KMS-11 (cell line): ENCODE results near the gene BAK1.
"Not testable (repeated sequence)": the region's sequence is repeated elsewhere in the genome, so short reads cannot be mapped to it uniquely, and the experiment has no call there.

Experiments used
- H2AFZ ChIP-seq: fragments of 200-600 bp; sonication (generic); 2 replicates; pipeline ENCODE4 v1.6.1; 2016; ENCODE audit warnings: antibody characterized with exemption, mixed run types, low read depth
- H3K27ac ChIP-seq: fragments of 200-600 bp; sonication (generic); 2 replicates; pipeline ENCODE4 v1.6.1; 2016; ENCODE audit warnings: mild to moderate bottlenecking, mixed run types
- H3K27me3 ChIP-seq: fragments of 200-600 bp; sonication (generic); 2 replicates; pipeline ENCODE4 v1.6.1; 2017; ENCODE audit warnings: mild to moderate bottlenecking, low read depth, mixed run types, moderate library complexity; ENCODE audit not compliant: insufficient read depth
- H3K36me3 ChIP-seq: fragments of 200-600 bp; sonication (generic); 2 replicates; pipeline ENCODE4 v1.6.1; 2017; ENCODE audit warnings: mild to moderate bottlenecking, mixed run types; ENCODE audit not compliant: insufficient read depth
- H3K4me1 ChIP-seq: fragments of 200-600 bp; sonication (generic); 2 replicates; pipeline ENCODE4 v1.6.1; 2016; ENCODE audit warnings: mild to moderate bottlenecking, low read depth, mixed run types; ENCODE audit not compliant: poor library complexity, severe bottlenecking
- H3K4me2 ChIP-seq: fragments of 200-600 bp; sonication (generic); 2 replicates; pipeline ENCODE4 v1.7.0; 2016; ENCODE audit warnings: mild to moderate bottlenecking, mixed run types
- H3K4me3 ChIP-seq: fragments of 200-600 bp; sonication (generic); IDR thresholded peaks from 2 replicates; pipeline ENCODE4 v1.6.1; 2017; ENCODE audit warnings: low read depth, low read length, mixed read lengths; ENCODE audit not compliant: insufficient read depth
- H3K79me2 ChIP-seq: fragments of 200-600 bp; sonication (generic); 2 replicates; pipeline ENCODE4 v1.6.1; 2016; ENCODE audit warnings: low read depth, mixed run types; ENCODE audit not compliant: insufficient read depth
- H3K9ac ChIP-seq: fragments of 200-600 bp; sonication (generic); 2 replicates; pipeline ENCODE4 v1.6.1; 2016; ENCODE audit warnings: mild to moderate bottlenecking, mixed run types
- H4K20me1 ChIP-seq: fragments of 200-600 bp; sonication (generic); 2 replicates; pipeline ENCODE4 v1.6.1; 2016; ENCODE audit warnings: mild to moderate bottlenecking, mixed run types; ENCODE audit not compliant: insufficient read depth
- CTCF ChIP-seq: fragments of 200-600 bp; sonication (generic); conservative IDR thresholded peaks from 2 replicates; pipeline ENCODE4 v1.6.1; 2017; ENCODE audit warnings: low read depth, mild to moderate bottlenecking, antibody characterized with exemption, low read length, moderate library complexity, mixed read lengths

The BAK1 gene

GRCh38 chr6:33566182-33567084 is 13.6 kb downstream of the BAK1 start:
- Histone ChIP-seq H3K4me2 (no peak overlapping the region), H3K4me1 (peaks cover 12% of the 10 kb centered on the region), H3K9ac (no peak overlapping the region), H3K27me3 (no peaks in the 10 kb centered on the region), H3K4me3 (no peak overlapping the region), H2AFZ (no peak overlapping the region), H3K79me2 (no peaks in the 10 kb centered on the region), H4K20me1 (no peaks in the 10 kb centered on the region), H3K27ac (no peak overlapping the region), H3K36me3 (no peaks in the 10 kb centered on the region)
- no peak for TF ChIP-seq CTCF

- no peaks in the 10 kb centered on the region for H3K79me2 ChIP-seq
- H3K4me3 ChIP-seq: no peak overlapping the region
- no peak overlapping the region for H3K27ac ChIP-seq
- no peaks in the 10 kb centered on the region for H3K4me1 ChIP-seq
- H3K27me3 ChIP-seq: no peaks in the 10 kb centered on the region
- H3K9ac ChIP-seq: no peak overlapping the region
- no peak overlapping the region for H3K4me2 ChIP-seq
- H4K20me1 ChIP-seq: no peaks in the 10 kb centered on the region
- TF ChIP-seq CTCF: no peak
- H2AFZ ChIP-seq: no peak overlapping the region
- no peaks in the 10 kb centered on the region for H3K36me3 ChIP-seq
Measured at GRCh38 chr6:33558801-33559200, 21.3 kb downstream of the BAK1 start.

- no peaks in the 10 kb centered on the region for H3K4me1 ChIP-seq
- H3K9ac ChIP-seq: no peak overlapping the region
- no peaks in the 10 kb centered on the region for H3K36me3 ChIP-seq
Measured at GRCh38 chr6:33557376-33557775, 22.7 kb downstream of the BAK1 start.

GRCh38 chr6:33552883-33553282 is 27.2 kb downstream of the BAK1 start:
- H3K4me1 ChIP-seq, H3K9ac ChIP-seq, H4K20me1 ChIP-seq, H2AFZ ChIP-seq, H3K27ac ChIP-seq, H3K27me3 ChIP-seq, H3K79me2 ChIP-seq, H3K4me3 ChIP-seq, H3K4me2 ChIP-seq, H3K36me3 ChIP-seq: not testable (repeated sequence)

More at GRCh38 chr6:33557376-33557775, 22.7 kb downstream of the BAK1 start:
- no peaks in the 10 kb centered on the region for H3K79me2 ChIP-seq
- H3K27ac ChIP-seq: no peak overlapping the region
- H3K4me2 ChIP-seq: no peak overlapping the region
- TF ChIP-seq CTCF: no peak
- H4K20me1 ChIP-seq: no peaks in the 10 kb centered on the region
- H3K27me3 ChIP-seq: no peaks in the 10 kb centered on the region
- no peak overlapping the region for H2AFZ ChIP-seq
- no peak overlapping the region for H3K4me3 ChIP-seq

- H3K79me2 ChIP-seq: no peaks in the 10 kb centered on the region
- no peaks in the 10 kb centered on the region for H4K20me1 ChIP-seq
- H2AFZ ChIP-seq: no peak overlapping the region
- no peak for TF ChIP-seq CTCF
- H3K4me3 ChIP-seq: no peak overlapping the region
- no peaks in the 10 kb centered on the region for H3K27me3 ChIP-seq
- no peaks in the 10 kb centered on the region for H3K36me3 ChIP-seq
- H3K4me1 ChIP-seq: no peaks in the 10 kb centered on the region
- no peak overlapping the region for H3K27ac ChIP-seq
- no peak overlapping the region for H3K9ac ChIP-seq
- H3K4me2 ChIP-seq: no peak overlapping the region
Measured at GRCh38 chr6:33552252-33552651, 27.8 kb downstream of the BAK1 start.
